Parathyroid adenoma (tissue), 2 donors: ENCODE data around the gene C7orf57.

Source experiments
- H2AFZ ChIP-seq: fragments of 300-600 bp; sonication (generic); one replicate; pipeline ENCODE4 v1.7.0; 2017; ENCODE audit warnings: antibody characterized with exemption, mild to moderate bottlenecking
- H3K27ac ChIP-seq: fragments of 300-600 bp; sonication (generic); one replicate; pipeline ENCODE4 v1.7.0; 2017
- H3K27me3 ChIP-seq: fragments of 300-600 bp; sonication (generic); one replicate; pipeline ENCODE4 v1.7.0; 2017; ENCODE audit warnings: low read length; ENCODE audit not compliant: control insufficient read depth, insufficient read depth
- H3K36me3 ChIP-seq: fragments of 300-600 bp; sonication (generic); one replicate; pipeline ENCODE4 v1.7.0; 2017; ENCODE audit warnings: low read length; ENCODE audit not compliant: control insufficient read depth, insufficient read depth
- H3K4me1 ChIP-seq: fragments of 300-600 bp; sonication (generic); one replicate; pipeline ENCODE4 v1.7.0; 2017; ENCODE audit warnings: control low read depth
- H3K4me2 ChIP-seq: fragments of 300-600 bp; sonication (generic); one replicate; pipeline ENCODE4 v1.7.0; 2017; ENCODE audit warnings: low read length
- H3K4me3 ChIP-seq: fragments of 300-600 bp; sonication (generic); one replicate; pipeline ENCODE4 v1.7.0; 2017; ENCODE audit warnings: low read depth, low read length
- H3K79me2 ChIP-seq: fragments of 300-600 bp; sonication (generic); one replicate; pipeline ENCODE4 v1.7.0; 2017; ENCODE audit warnings: control low read depth
- H3K9ac ChIP-seq: fragments of 300-600 bp; sonication (generic); one replicate; pipeline ENCODE4 v1.7.0; 2017; ENCODE audit warnings: mild to moderate bottlenecking
- H3K9me3 ChIP-seq: fragments of 300-600 bp; sonication (generic); one replicate; pipeline ENCODE4 v1.7.0; 2017; ENCODE audit warnings: low read length; ENCODE audit not compliant: control insufficient read depth
- TF ChIP-seq, protein P1 (sequence below): fragments of 300-600 bp; sonication (generic); IDR thresholded peaks from one replicate; pipeline ENCODE4 v1.7.0; 2017; ENCODE audit warnings: antibody characterized with exemption, mild to moderate bottlenecking
- donor health status: primary hyperparathyroidism.

Gene C7orf57

DNA sequence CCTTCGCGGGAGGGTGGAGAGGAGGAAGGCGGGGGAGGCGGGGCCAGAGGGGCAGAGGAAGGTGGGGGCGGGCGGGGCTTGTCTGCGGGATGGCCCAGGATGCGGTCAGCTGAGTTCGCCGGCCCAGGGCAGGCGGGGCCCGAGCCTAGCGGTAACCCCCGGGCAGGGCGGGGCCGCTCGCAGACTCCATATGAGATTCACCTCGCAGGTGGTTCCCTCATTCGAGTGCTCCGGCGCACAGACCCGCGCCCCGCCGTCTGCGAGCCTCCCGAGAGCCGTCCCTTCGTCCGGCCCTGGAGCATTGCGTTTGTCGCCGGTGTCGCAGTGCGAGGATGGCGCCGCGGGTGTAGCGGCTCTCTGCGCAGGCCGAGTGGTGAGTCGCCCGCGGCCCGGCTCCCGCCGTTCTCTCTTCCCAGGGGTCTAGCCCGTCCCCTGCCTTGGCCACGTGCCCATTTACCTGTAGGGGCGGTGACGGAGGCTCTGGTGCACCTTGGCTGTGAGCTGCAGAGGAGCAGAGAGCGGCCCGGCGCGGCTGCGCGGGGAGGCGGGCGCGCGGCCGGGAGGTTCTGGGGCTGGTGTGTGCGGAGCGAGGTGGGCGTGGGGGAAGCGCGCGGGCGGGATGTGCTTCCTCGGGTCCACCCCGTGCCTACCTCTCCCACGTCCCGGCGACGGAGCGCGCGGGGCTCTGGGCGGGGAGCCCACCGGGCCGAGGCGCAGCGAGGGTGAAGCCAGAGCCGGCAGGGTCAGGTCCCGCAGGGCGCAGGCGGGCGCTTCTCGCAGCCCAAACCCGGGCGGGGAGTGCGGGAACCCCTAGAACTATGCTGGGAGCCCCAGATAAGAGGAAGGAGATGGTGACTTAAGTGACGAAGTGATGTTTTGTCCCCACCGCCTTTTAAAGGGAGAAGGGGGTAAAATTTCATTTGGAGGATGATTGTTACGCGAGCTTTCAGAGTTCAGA lies 54.0 kb downstream of the C7orf57 start, which contains the start of gene UPP1:
UPP1 (plus strand) TSS at position 220 of the 958 bp plus-strand sequence. CDS start 5,519 bp downstream, outside the sequence.
- TF ChIP-seq, protein P1, sequence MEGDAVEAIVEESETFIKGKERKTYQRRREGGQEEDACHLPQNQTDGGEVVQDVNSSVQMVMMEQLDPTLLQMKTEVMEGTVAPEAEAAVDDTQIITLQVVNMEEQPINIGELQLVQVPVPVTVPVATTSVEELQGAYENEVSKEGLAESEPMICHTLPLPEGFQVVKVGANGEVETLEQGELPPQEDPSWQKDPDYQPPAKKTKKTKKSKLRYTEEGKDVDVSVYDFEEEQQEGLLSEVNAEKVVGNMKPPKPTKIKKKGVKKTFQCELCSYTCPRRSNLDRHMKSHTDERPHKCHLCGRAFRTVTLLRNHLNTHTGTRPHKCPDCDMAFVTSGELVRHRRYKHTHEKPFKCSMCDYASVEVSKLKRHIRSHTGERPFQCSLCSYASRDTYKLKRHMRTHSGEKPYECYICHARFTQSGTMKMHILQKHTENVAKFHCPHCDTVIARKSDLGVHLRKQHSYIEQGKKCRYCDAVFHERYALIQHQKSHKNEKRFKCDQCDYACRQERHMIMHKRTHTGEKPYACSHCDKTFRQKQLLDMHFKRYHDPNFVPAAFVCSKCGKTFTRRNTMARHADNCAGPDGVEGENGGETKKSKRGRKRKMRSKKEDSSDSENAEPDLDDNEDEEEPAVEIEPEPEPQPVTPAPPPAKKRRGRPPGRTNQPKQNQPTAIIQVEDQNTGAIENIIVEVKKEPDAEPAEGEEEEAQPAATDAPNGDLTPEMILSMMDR, result no peak
- Histone ChIP-seq H3K79me2 (peaks cover 12% of the 10 kb centered on the region), H3K9me3 (no peaks in the 10 kb centered on the region), H3K4me3 (peak within 1 kb of the TSS; percentile 87), H3K27ac (peak within 1 kb of the TSS; percentile 96), H2AFZ (peak within 1 kb of the TSS; percentile 89), H3K27me3 (no peaks in the 10 kb centered on the region), H3K36me3 (no peaks in the 10 kb centered on the region), H3K9ac (peak within 1 kb of the TSS; percentile 92), H3K4me2 (peak within 1 kb of the TSS; percentile 95), H3K4me1 (peaks cover 23% of the 10 kb centered on the region)

DNA sequence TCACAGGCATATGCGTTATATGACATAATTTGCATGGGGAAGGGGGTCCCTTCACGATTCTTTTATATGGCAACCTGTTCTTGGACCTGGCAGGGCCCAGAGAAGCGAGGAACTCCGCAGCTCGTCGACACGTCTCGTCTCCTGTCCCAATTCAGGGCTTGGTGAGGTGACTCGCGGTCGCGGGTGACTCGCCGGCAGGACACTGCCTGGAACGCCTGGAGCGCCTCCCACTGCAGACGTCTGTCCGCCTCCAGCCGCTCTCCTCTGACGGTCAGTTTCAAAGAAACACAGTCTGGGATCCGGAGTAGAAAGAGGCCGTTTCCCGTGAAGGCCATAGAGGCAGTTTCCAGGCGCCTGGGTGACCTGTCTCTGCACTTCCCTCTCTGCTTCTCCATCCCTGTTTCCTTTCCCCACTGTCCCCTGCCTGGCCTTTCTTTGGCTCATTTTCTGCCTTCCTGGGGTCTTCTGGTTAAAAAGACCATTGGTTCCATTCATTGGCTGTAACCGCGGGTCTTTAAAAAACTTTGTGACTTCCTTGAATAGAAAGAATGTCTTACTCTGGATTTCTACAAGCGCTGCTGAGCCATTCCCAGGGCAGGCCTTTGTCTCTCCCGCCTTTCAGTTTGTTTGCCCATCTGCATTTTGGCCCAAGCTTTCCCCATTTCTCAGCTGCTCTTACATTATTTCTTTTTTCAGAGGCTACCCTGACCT lies 54.9 kb downstream of the C7orf57 start:
- Histone ChIP-seq H3K9me3 (no peaks in the 10 kb centered on the region), H3K4me3 (peak overlapping the region; percentile 87), H3K4me1 (peaks cover 30% of the 10 kb centered on the region), H2AFZ (peak overlapping the region; percentile 89), H3K27ac (peak overlapping the region; percentile 96), H3K79me2 (peaks cover 12% of the 10 kb centered on the region), H3K4me2 (peak overlapping the region; percentile 95), H3K36me3 (no peaks in the 10 kb centered on the region), H3K27me3 (no peaks in the 10 kb centered on the region), H3K9ac (peak overlapping the region; percentile 92)
- TF ChIP-seq, protein P1, result no peak

DNA sequence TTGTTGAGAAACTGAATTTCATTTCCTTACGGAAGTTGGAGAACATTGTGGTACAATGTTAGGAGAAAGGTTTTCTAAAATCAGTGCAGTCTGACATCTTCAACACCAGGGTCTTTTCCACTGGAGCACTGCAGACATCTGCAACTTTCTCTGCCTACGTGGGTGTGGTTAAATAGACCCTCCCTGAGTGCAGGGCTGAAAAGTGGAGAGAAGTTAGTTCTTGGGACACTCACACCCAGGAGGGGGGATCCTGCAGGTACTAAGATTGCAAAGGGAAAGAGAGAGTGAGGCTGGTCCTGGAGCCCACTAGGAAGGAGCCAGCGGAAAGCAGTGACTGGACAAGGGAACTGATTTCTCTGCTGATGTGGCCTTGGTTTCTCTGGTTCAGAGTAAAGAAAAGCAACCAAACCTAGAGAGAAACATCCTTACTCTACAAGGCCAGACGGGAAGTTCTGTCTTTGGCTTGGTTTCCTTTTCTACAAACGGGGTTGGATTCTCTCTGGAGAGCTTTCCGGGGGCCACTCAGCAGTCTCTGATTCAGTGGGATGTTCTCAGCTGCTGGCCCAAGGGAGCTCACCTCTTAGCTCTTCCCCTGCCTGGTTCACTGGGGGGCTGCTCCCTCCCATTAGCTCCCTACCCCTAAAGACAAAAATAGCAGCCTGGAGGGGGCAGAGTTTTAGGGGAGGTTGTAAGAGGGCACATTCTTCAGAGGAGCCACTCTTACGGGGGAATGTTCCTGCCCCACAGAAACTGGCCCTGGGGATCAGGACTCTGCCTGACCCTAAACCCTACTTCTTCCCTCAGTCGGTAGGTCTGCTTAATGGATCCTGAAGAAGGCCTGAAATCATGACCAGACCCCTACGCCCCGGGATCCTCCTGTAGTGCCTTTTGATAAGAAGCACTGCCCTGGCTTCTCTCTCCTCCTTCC lies 56.4 kb downstream of the C7orf57 start:
- peaks cover 43% of the 10 kb centered on the region for H3K4me1 ChIP-seq
- no peaks in the 10 kb centered on the region for H3K36me3 ChIP-seq
- H3K27ac ChIP-seq, result peak overlapping the region; percentile 4
- peaks cover 12% of the 10 kb centered on the region for H3K79me2 ChIP-seq
- no peaks in the 10 kb centered on the region for H3K27me3 ChIP-seq
- H3K9ac ChIP-seq, result no peak overlapping the region
- TF ChIP-seq, protein P1, result no peak
- no peaks in the 10 kb centered on the region for H3K9me3 ChIP-seq
- peak overlapping the region; percentile 87 for H3K4me3 ChIP-seq
- H2AFZ ChIP-seq, result no peak overlapping the region
- peak overlapping the region; percentile 95 for H3K4me2 ChIP-seq

DNA sequence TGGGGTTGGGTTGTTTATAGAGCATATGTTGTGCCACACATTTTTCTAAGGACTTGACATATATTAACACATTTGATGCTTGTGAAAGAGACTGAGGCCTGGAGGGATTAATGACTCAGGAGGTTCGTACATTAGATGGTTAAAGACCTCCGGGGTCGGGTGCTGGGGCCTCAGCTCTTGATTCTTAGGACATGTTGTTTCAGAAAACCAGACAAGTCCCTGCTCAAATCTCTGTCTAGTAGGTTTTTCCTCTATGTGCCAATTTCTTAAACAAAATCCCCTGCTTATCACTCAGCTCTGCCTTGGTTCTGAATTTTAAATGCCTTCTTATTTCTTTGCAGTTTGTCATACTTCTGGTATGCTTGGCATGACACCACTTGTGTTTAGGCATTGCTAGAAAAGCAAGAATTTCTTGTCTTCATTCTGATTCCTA lies 59.5 kb downstream of the C7orf57 start:
- Histone ChIP-seq H3K4me3 (no peak overlapping the region), H3K4me2 (peak overlapping the region; percentile 15), H3K27me3 (no peaks in the 10 kb centered on the region), H3K36me3 (no peaks in the 10 kb centered on the region), H3K9me3 (no peaks in the 10 kb centered on the region), H3K79me2 (peaks cover 10% of the 10 kb centered on the region), H3K4me1 (peaks cover 67% of the 10 kb centered on the region), H2AFZ (no peak overlapping the region), H3K9ac (no peak overlapping the region), H3K27ac (peak overlapping the region; percentile 96)
- TF ChIP-seq, protein P1, result no peak
